SK-N-MC (cell line): Measurements from ENCODE around the gene KLKB1.

Experiments
- DNase-seq: peaks from one replicate; pipeline ENCODE4 v3.0.0-alpha.2; 2011; ENCODE audit warnings: low read depth, low spot score
- H3K27ac ChIP-seq: fragments of 200-600 bp; sonication (generic); 2 replicates; pipeline ENCODE4 v1.5.1; 2016; ENCODE audit warnings: mixed run types
- H3K36me3 ChIP-seq: fragments of 200-600 bp; sonication (generic); 2 replicates; pipeline ENCODE4 v1.6.1; 2017; ENCODE audit warnings: antibody characterized with exemption, low read length, mixed read lengths; ENCODE audit not compliant: insufficient read depth
- H3K4me3 ChIP-seq: fragments of 200-600 bp; sonication (generic); 2 replicates; pipeline ENCODE4 v1.5.1; 2016
- H3K9ac ChIP-seq: fragments of 200-600 bp; sonication (generic); 2 replicates; pipeline ENCODE4 v1.8.0; 2017; ENCODE audit warnings: mixed run types, mixed read lengths; ENCODE audit not compliant: insufficient read length
- H3K9me3 ChIP-seq: fragments of 200-600 bp; sonication (generic); 2 replicates; pipeline ENCODE4 v1.6.1; 2017; ENCODE audit warnings: low read depth, mild to moderate bottlenecking, antibody characterized with exemption, low read length, moderate library complexity, mixed read lengths
- EZH2 ChIP-seq: fragments of 200-600 bp; sonication (generic); IDR thresholded peaks from one replicate; pipeline ENCODE4 v1.6.1; 2017; ENCODE audit warnings: antibody characterized with exemption
- FOXP2 ChIP-seq: optimal IDR thresholded peaks from 2 replicates; pipeline ENCODE3; 2011; ENCODE audit warnings: mild to moderate bottlenecking, moderate library complexity; ENCODE audit not compliant: insufficient read depth; ENCODE audit errors: extremely low read length, control extremely low read depth
- POLR2AphosphoS5 ChIP-seq: IDR thresholded peaks from 2 replicates; pipeline ENCODE4 v1.6.1; 2012; ENCODE audit warnings: mild to moderate bottlenecking, low read depth, low read length, borderline replicate concordance

The KLKB1 gene

DNA sequence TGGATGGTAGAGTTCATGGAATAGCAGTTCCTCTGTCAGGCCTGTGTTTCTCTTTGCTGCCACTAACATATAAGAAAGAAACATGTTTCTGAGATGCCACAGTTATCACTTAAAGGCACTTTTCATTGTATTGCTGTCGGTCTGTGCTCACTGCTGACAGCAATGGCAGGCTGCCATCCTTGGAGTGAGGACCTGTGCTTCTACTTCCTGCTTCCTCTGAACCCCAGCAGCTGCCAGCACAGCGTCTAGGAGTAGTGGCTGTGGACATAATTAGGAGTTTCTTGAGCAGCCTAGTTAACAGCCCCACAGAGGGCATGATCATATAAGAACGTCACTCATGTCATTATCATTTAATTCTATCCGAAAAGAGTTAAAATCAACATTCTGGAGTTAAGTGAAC is 69.2 kb downstream of the KLKB1 start:
- Histone ChIP-seq H3K4me3 (no peak overlapping the region), H3K9ac (no peak overlapping the region), H3K27ac (no peak overlapping the region), H3K9me3 (no peaks in the 10 kb centered on the region), H3K36me3 (no peaks in the 10 kb centered on the region)
- TF ChIP-seq EZH2 (no peak), FOXP2 (no peak), POLR2AphosphoS5 (no peak)
- DNase-seq: no peak

DNA sequence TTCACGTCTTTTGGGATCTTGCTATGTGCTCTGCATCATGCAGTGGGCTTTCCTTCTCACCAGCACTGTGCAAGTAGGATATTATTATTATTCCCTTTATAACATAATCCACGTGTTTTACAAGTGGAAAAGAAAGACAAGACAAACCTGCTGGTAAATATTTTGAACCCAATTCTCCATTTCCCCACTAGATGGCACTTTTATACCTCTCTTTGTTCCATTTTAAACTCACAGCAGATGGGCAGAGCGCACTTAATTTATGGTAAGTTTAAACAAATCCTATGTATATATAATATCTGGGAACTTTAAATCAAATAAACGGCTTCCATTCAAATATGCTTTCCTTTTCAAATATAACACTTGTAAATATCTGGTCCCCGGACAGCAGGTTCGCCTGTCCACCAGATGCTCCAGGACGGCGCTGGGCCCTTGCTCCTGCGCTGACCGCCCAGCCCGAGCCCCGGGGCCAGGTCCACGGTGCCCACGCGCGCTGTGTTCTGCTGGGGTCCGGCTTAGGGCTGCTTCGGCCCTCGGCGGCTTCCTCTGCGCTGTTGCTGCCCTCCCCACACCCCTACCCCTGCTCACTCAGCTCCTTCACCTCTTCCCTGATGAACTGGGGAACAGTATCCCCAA is 69.8 kb downstream of the KLKB1 start:
- Histone ChIP-seq H3K27ac (no peak overlapping the region), H3K9ac (no peak overlapping the region), H3K36me3 (no peaks in the 10 kb centered on the region), H3K9me3 (no peaks in the 10 kb centered on the region), H3K4me3 (no peak overlapping the region)
- DNase-seq: peak; percentile 48
- no peak for TF ChIP-seq POLR2AphosphoS5
- TF ChIP-seq EZH2: no peak
- no peak for TF ChIP-seq FOXP2

DNA sequence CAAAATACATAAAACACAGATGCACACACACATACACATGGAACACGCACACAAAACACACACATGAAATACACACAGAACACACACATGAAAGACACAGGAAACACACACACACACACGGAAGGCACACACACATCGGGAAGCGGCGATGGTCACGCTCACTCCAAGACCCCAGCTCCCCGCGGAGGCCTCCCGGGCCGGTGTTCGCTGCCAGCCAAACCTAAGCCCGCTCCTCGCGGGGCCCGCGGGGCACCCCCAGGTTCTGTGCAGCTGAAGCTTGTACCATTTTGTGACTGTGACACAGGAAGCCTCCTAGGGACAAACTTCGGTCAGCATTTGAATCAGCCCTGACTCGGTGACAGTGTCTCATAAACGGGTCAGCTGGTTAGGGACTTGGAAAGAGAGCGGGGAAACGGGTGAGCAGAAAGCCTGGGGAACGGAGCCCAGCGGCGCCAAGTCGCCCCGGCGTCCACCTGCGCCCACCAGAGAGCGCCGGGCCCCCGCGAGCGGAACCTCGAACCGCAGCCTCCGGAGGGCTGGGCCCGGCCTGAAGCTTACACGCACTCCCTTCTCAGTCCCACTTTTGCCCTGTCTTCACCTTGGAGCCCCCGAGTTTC is 70.8 kb downstream of the KLKB1 start:
- Histone ChIP-seq H3K4me3 (no peak overlapping the region), H3K36me3 (no peaks in the 10 kb centered on the region), H3K9ac (no peak overlapping the region), H3K9me3 (no peaks in the 10 kb centered on the region), H3K27ac (no peak overlapping the region)
- no peak for DNase-seq
- TF ChIP-seq FOXP2: no peak
- TF ChIP-seq EZH2: no peak
- TF ChIP-seq POLR2AphosphoS5: no peak

DNA sequence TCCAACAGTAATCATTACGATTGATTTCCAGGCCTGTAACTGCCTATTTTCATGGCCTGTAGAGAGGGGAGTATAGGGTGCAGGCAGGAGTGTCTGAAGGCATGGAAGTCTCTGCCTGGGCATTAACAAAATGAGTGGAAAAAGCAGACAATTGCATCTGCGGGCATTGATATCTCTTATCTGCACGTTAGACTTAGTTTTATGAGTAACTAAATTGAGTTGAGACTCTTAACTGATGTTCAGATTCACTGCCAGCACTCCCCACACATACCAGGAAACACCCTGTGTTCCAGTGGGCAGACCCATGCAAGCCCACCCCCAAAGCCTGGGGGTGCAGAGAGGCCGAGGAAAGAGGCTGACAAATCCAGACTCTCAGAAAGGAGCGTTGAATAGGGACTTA is 72.0 kb downstream of the KLKB1 start:
- TF ChIP-seq FOXP2 (no peak), EZH2 (no peak), POLR2AphosphoS5 (no peak)
- no peak overlapping the region for H3K27ac ChIP-seq
- no peak for DNase-seq
- H3K9ac ChIP-seq: no peak overlapping the region
- no peaks in the 10 kb centered on the region for H3K36me3 ChIP-seq
- H3K4me3 ChIP-seq: no peak overlapping the region
- H3K9me3 ChIP-seq: no peaks in the 10 kb centered on the region

DNA sequence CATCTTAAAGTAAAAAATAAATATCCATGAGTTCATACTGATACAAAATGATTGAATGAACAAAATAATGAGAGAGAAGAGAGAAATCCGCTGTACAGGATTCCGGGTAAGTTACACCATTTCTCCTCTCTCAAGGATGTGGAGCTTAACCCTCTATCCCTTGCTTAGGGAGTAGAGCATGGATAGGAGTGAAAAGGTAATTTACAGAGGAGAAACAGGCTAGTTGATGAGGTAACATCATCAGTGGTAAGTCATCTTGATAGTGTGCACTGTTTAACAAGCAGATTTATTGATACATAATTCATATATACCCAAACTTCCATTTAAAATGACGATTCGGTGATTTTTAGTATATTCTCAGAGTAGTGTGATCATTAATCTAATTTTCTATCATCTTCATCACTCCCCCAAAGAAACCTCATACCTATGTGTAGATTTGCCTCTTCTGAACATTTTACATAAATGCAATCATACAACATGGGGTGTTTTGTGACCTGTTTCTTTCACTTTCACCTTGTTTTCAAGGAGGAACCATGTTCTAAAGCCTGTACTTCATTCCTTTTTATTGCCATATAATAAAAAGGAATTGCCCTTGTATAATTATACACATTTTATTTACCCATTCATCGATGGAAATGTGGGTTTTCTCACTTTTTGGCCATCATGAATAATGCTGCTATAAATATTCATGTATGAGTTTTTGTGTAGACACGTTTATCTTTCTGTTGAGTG is 73.5 kb downstream of the KLKB1 start:
- DNase-seq: no peak
- no peak for TF ChIP-seq FOXP2
- no peak for TF ChIP-seq EZH2
- no peak for TF ChIP-seq POLR2AphosphoS5
- no peak overlapping the region for H3K9ac ChIP-seq

DNA sequence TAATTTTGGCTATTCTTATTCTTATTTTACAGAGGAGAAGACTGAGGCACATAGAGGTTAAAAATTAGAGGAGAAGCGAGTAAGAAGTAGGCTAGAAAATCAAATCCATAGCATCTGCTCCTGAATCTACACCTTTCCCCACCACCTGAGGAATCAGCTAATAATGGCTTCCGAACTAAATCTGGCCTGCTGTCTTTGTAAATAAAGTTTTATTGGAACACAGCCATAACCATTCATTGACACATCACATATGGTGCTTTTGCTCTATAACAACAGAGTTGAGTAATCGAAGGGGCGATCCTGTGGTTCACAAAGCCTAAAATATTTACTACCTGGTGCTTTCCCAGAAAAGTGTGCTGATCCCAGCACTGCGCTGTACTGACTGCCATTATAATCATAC is 76.9 kb downstream of the KLKB1 start:
- no peak for TF ChIP-seq POLR2AphosphoS5
- TF ChIP-seq EZH2: no peak

More for the DNA sequence above, 73.5 kb downstream of the KLKB1 start:
- no peak overlapping the region for H3K27ac ChIP-seq
- no peak overlapping the region for H3K4me3 ChIP-seq
- H3K36me3 ChIP-seq: no peaks in the 10 kb centered on the region
- no peaks in the 10 kb centered on the region for H3K9me3 ChIP-seq

DNA sequence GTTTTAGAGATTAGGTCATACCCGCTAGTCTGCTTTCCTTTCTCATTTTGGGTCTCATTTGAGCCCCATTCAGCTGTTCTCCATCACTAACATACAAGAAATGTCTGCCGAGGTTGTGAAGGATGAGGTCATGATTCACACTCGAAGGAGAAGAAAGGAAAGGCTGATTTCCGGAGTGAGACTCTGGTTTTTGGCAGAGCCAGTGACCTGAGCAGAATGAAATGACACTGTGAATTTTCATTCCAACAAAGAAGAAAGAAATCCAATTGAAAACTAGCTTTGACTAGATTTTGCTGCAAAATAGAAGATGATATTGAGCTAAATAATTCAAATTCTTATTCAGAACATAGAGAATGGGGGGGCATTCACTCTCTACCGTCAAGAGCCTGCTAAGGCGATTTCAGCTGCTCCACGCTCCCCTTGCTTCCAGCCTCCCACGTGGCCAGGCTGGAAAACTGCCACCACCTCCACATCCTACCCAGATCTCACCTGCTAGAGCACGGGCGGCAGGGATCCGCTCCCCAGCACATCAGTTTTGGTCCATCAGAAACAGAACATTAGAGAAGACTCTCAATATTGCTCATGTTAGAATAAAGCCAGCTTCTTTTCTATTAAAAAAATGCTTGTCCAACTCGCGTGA is 77.7 kb downstream of the KLKB1 start:
- no peak overlapping the region for H3K4me3 ChIP-seq
- DNase-seq: no peak
- TF ChIP-seq FOXP2: no peak
- H3K27ac ChIP-seq: no peak overlapping the region
- no peaks in the 10 kb centered on the region for H3K36me3 ChIP-seq
- no peaks in the 10 kb centered on the region for H3K9me3 ChIP-seq
- H3K9ac ChIP-seq: no peak overlapping the region

More for the DNA sequence above, 76.9 kb downstream of the KLKB1 start:
- no peak for DNase-seq
- H3K9ac ChIP-seq: no peak overlapping the region
- H3K36me3 ChIP-seq: no peaks in the 10 kb centered on the region
- H3K27ac ChIP-seq: no peak overlapping the region
- no peaks in the 10 kb centered on the region for H3K9me3 ChIP-seq
- no peak overlapping the region for H3K4me3 ChIP-seq

DNA sequence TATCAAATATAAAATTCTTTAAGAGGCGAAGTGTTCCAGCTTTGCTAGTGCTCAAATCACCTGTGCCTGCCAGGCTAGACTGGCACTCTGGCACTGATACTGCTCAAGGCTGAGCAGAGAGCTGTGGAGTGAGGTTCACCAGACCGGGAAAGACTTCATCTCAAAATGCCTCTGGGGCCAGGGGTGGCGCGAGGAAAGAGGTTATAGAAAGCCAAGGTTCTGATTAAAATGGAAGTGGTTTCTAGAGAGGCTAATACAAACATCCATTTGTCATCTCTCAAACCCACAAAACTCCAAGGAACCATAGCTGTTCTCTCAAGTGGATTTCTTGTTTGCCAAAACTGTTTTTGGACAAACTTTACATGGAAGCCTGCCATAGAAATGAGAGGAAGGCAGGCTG is 80.2 kb downstream of the KLKB1 start:
- Histone ChIP-seq H3K36me3 (no peaks in the 10 kb centered on the region), H3K27ac (no peak overlapping the region), H3K4me3 (no peak overlapping the region), H3K9me3 (no peaks in the 10 kb centered on the region), H3K9ac (no peak overlapping the region)
- no peak for DNase-seq
- TF ChIP-seq FOXP2 (no peak), POLR2AphosphoS5 (no peak), EZH2 (no peak)

DNA sequence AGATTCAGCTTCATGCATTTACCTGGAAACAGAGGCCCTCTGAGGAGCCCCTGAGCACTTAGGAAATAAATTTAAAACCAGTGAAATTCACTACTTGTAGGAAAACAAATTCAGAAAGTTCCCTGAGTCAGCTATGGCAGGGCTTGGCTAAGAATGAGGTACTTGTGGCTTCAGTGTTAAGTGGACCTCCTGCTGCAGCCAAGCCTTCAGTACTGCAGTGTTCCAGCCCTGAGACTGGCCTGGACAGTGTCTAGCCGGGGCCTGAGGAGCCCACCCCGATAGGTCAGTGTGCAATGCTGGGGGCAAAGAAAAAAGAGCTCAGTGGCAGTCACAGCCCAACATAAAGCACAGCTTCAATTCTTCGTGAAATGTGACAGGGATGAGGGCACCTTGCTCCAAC is 80.6 kb downstream of the KLKB1 start:
- TF ChIP-seq POLR2AphosphoS5 (no peak), EZH2 (no peak), FOXP2 (no peak)
- DNase-seq: no peak
- no peak overlapping the region for H3K27ac ChIP-seq
- no peaks in the 10 kb centered on the region for H3K36me3 ChIP-seq
- no peak overlapping the region for H3K4me3 ChIP-seq
- no peak overlapping the region for H3K9ac ChIP-seq
- H3K9me3 ChIP-seq: no peaks in the 10 kb centered on the region
